ENCODE measurements around the gene EPHB2. TPM values are rescaled to one million over a fixed set of nuclear protein-coding genes. Genes with fewer than 3 reads are reported as not detected.

The EPHB2 gene
- total and polyA plus RNA-seq, 2 of the 4 experiments (the other 2 are of a cell fraction) = 52.3 to 58.8 TPM

DNA sequence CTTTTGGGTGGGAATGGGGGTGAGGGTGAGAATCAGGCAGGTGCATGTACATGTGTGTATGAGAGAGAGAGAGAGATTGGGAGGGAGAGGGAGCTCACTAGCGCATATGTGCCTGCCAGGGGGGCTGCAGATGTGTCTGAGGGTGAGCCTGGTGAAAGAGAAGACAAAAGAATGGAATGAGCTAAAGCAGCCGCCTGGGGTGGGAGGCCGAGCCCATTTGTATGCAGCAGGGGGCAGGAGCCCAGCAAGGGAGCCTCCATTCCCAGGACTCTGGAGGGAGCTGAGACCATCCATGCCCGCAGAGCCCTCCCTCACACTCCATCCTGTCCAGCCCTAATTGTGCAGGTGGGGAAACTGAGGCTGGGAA lies 95.0 kb downstream of the EPHB2 start:
- Histone ChIP-seq H2AK5ac (ENCODE audit: low read depth, low read length) (no peak overlapping the region), H2BK5ac (ENCODE audit: low read depth, low read length, poor library complexity, severe bottlenecking) (no peak overlapping the region), H3K4me1 (ENCODE audit: control insufficient read depth, insufficient read depth, low read length) (peaks cover 13% of the 10 kb centered on the region), H2BK120ac (ENCODE audit: low read depth, low read length) (no peak overlapping the region), H3K4ac (ENCODE audit: low read depth, low read length) (no peak overlapping the region), H3K4me2 (ENCODE audit: low read depth, low read length) (no peak overlapping the region), H2AK9ac (replicated peaks; ENCODE audit: low read depth, low read length, poor library complexity) (no peak overlapping the region), H3K18ac (ENCODE audit: low read depth, low read length) (no peak overlapping the region), H3K9me1 (ENCODE audit: insufficient read depth, low read length) (peaks cover 30% of the 10 kb centered on the region), H3K23ac (ENCODE audit: low read depth, low read length) (no peak overlapping the region), H3K36me3 (ENCODE audit: control insufficient read depth, insufficient read depth, low read length) (no peaks in the 10 kb centered on the region; the same call in 1 of the 2 replicates), H4K91ac (ENCODE audit: insufficient read depth, low read depth, low read length) (no peak overlapping the region), H2BK15ac (ENCODE audit: low read depth, low read length) (no peak overlapping the region), H3K9ac (ENCODE audit: low read depth, low read length) (no peak overlapping the region), H3K27ac (ENCODE audit: insufficient read depth, low read length) (no peak overlapping the region), H3K27me3 (ENCODE audit: control insufficient read depth, insufficient read depth, low read length) (no peaks in the 10 kb centered on the region), H3K14ac (replicated peaks; ENCODE audit: low read depth, low read length) (no peak overlapping the region), H3K56ac (ENCODE audit: extremely low read depth, insufficient read depth, low read length) (no peak overlapping the region), H3K4me3 (ENCODE audit: insufficient read depth, low read depth, low read length) (no peak overlapping the region), H4K20me1 (ENCODE audit: insufficient read depth, low read length) (peaks cover 31% of the 10 kb centered on the region), H4K5ac (ENCODE audit: low read depth, low read length) (no peak overlapping the region), H3K9me3 (ENCODE audit: control insufficient read depth, insufficient read depth, low read length) (no peaks in the 10 kb centered on the region), H4K8ac (ENCODE audit: low read depth in 2 of 2, low read length in 2 of 2) (no peak overlapping the region), H3K79me1 (ENCODE audit: low read depth in 1 of 2, low read length in 2 of 2) (peaks cover 11 to 55% of the 10 kb centered on the region in 2 experiments), H2BK20ac (ENCODE audit: low read depth, low read length) (no peak overlapping the region), H2AFZ (replicated peaks; ENCODE audit: low read length, poor library complexity) (peak overlapping the region; percentile 33)
- 100% methylated on average over 1 of the region's 4 CpGs; no CpG with 5 or more reads in 1 of the 2 experiments for WGBS, 2 experiments (ENCODE audit: extremely low coverage in 2 of 2, insufficient read length in 1 of 2)
- no TSS peak for BruUV-seq (replicated peaks)
- DNase-seq = no peak
- ChIA-PET POLR2A (ENCODE audit: unreplicated experiment) (no interaction called here), CTCF (interaction anchor here (1.1 kb wide), 1 partner anchor 101 kb away, joined by 4 read pairs; no protein-coding TSS in a partner anchor)
- in situ Hi-C loops (cut with MboI; ENCODE audit: low sequenced_read_pairs) (no loop called here), intact Hi-C loops (cut with micrococcal nuclease) (no loop called here), dilution Hi-C loops (cut with HindIII; ENCODE audit: low sequenced_read_pairs, unreplicated experiment) (no loop called here)
- no peak for TF ChIP-seq MXI1 (IDR thresholded peaks at IDR 0.05; ENCODE audit: borderline replicate concordance, low read depth, low read length)
- no peak for TF ChIP-seq CEBPB (IDR thresholded peaks at IDR 0.05; ENCODE audit: low read depth, low read length)
- TF ChIP-seq, protein P1, sequence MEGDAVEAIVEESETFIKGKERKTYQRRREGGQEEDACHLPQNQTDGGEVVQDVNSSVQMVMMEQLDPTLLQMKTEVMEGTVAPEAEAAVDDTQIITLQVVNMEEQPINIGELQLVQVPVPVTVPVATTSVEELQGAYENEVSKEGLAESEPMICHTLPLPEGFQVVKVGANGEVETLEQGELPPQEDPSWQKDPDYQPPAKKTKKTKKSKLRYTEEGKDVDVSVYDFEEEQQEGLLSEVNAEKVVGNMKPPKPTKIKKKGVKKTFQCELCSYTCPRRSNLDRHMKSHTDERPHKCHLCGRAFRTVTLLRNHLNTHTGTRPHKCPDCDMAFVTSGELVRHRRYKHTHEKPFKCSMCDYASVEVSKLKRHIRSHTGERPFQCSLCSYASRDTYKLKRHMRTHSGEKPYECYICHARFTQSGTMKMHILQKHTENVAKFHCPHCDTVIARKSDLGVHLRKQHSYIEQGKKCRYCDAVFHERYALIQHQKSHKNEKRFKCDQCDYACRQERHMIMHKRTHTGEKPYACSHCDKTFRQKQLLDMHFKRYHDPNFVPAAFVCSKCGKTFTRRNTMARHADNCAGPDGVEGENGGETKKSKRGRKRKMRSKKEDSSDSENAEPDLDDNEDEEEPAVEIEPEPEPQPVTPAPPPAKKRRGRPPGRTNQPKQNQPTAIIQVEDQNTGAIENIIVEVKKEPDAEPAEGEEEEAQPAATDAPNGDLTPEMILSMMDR (conservative IDR thresholded peaks at IDR 0.05; ENCODE audit: low read depth, low read length) = no peak
- TF ChIP-seq MAFK (IDR thresholded peaks at IDR 0.05; ENCODE audit: low read depth, low read length) = no peak
- TF ChIP-seq RFX5 (IDR thresholded peaks at IDR 0.05; ENCODE audit: low read depth, low read length) = no peak
- no peak for TF ChIP-seq RCOR1 (IDR thresholded peaks at IDR 0.05; ENCODE audit: insufficient replicate concordance, low read length)
- no peak for TF ChIP-seq BHLHE40 (IDR thresholded peaks at IDR 0.05; ENCODE audit: low read depth, low read length)
- no peak for TF ChIP-seq SMC3 (IDR thresholded peaks at IDR 0.05; ENCODE audit: low read depth, low read length)
- no peak for ATAC-seq (ENCODE audit: low read depth)

Data from IMR-90 (cell line).